ENCODE results near the gene RFXAP.
"Not testable (repeated sequence)": the region's sequence is repeated elsewhere in the genome, so short reads cannot be mapped to it uniquely, and the experiment has no call there.

Gene RFXAP

GRCh38 chr13:36818804-36819738, at the start of gene RFXAP:
Gene RFXAP (plus strand): TSS chr13:36819222. CDS start chr13:36819358, 136 bp downstream.
- DNase-seq, result peak; percentile 89

GRCh38 chr13:36769545-36769944, 49.5 kb upstream of the RFXAP start:
- DNase-seq, result no peak

GRCh38 chr13:36770741-36771140, 48.3 kb upstream of the RFXAP start:
- DNase-seq, result no peak

GRCh38 chr13:36772853-36773252, 46.2 kb upstream of the RFXAP start:
- DNase-seq, result no peak

- no peak for DNase-seq
Observed at GRCh38 chr13:36774931-36775330, 44.1 kb upstream of the RFXAP start.

- DNase-seq, result no peak
Observed at GRCh38 chr13:36776175-36776574, 42.8 kb upstream of the RFXAP start.

GRCh38 chr13:36778083-36778671, 40.8 kb upstream of the RFXAP start:
- DNase-seq, result no peak

GRCh38 chr13:36783890-36784289, 35.1 kb upstream of the RFXAP start:
- DNase-seq, result no peak

GRCh38 chr13:36786175-36786574, 32.8 kb upstream of the RFXAP start:
- not testable (repeated sequence) for DNase-seq

GRCh38 chr13:36787181-36787580, 31.8 kb upstream of the RFXAP start:
- DNase-seq, result no peak

GRCh38 chr13:36788276-36788675, 30.7 kb upstream of the RFXAP start:
- no peak for DNase-seq

GRCh38 chr13:36789061-36789460, 30.0 kb upstream of the RFXAP start:
- no peak for DNase-seq

GRCh38 chr13:36789730-36790129, 29.3 kb upstream of the RFXAP start:
- no peak for DNase-seq

- DNase-seq, result no peak
Observed at GRCh38 chr13:36794706-36795105, 24.3 kb upstream of the RFXAP start.

- no peak for DNase-seq
Observed at GRCh38 chr13:36795463-36795862, 23.6 kb upstream of the RFXAP start.

GRCh38 chr13:36796052-36796451, 23.0 kb upstream of the RFXAP start:
- DNase-seq, result no peak

- no peak for DNase-seq
Observed at GRCh38 chr13:36801035-36801434, 18.0 kb upstream of the RFXAP start.

GRCh38 chr13:36804588-36804987, 14.4 kb upstream of the RFXAP start:
- no peak for DNase-seq

- no peak for DNase-seq
Observed at GRCh38 chr13:36806102-36806501, 12.9 kb upstream of the RFXAP start.

- no peak for DNase-seq
Observed at GRCh38 chr13:36807616-36808015, 11.4 kb upstream of the RFXAP start.

GRCh38 chr13:36813225-36813624, 5.8 kb upstream of the RFXAP start:
- no peak for DNase-seq

- no peak for DNase-seq
Observed at GRCh38 chr13:36814465-36814864, 4.6 kb upstream of the RFXAP start.

GRCh38 chr13:36815062-36815461, 4.0 kb upstream of the RFXAP start:
- no peak for DNase-seq

Measured in stimulated activated CD4-positive, alpha-beta T cell treated with anti-CD3 and anti-CD28 coated beads, Interleukin-1b, Interleukin-23, amount 100 ng/mL, for 48 hours (primary cell).